HepG2 (cell line): Measurements from ENCODE around the gene GPT2. TPM values are rescaled to one million over a fixed set of nuclear protein-coding genes. Genes with fewer than 3 reads are reported as not detected.
A peak's percentile ranks its signal among the peaks of the same experiment; 100 is the strongest.

Source experiments
- BCLAF1 ChIP-seq: fragments of 450-650 bp; IDR thresholded peaks from 2 replicates; pipeline ENCODE4 v1.6.1; 2017; ENCODE audit warnings: mild to moderate bottlenecking
- CENPT ChIP-seq: sonication (generic); formaldehyde crosslinking; IDR thresholded peaks from 2 replicates; pipeline ENCODE4 v1.8.0; 2022; ENCODE audit warnings: low read depth, mild to moderate bottlenecking, moderate library complexity, missing genetic modification reagents
- DMAP1 ChIP-seq: IDR thresholded peaks from 2 replicates; pipeline ENCODE4 v1.6.1; 2016
- GTF2F1 ChIP-seq: fragments of 150-350 bp; IDR thresholded peaks from 2 replicates; pipeline ENCODE4 v1.6.1; 2014; ENCODE audit warnings: low read length
- HMGXB4 ChIP-seq, 2 experiments: sonication (generic) in 1 of 2; formaldehyde crosslinking in 1 of 2; IDR thresholded peaks; 2 replicates each; pipeline versions ENCODE4 v1.4.0 to v1.6.1; 2018 to 2020; ENCODE audit warnings: missing genetic modification reagents in 2 of 2, borderline replicate concordance in 1 of 2, low read depth in 1 of 2, mild to moderate bottlenecking in 1 of 2, missing biosample characterization in 1 of 2
- MIXL1 ChIP-seq: IDR thresholded peaks from 2 replicates; pipeline ENCODE4 v1.6.1; 2016
- PHF20 ChIP-seq: sonication (generic); formaldehyde crosslinking; IDR thresholded peaks from 2 replicates; pipeline ENCODE4 v1.5.0; 2020; ENCODE audit warnings: mild to moderate bottlenecking, missing genetic modification reagents
- RBM39 ChIP-seq: fragments of 200-400 bp; formaldehyde crosslinking; IDR thresholded peaks from one replicate; pipeline ENCODE4 v1.6.1; 2018; ENCODE audit warnings: antibody characterized with exemption, mild to moderate bottlenecking, low read depth, low read length; ENCODE audit not compliant: poor library complexity, severe bottlenecking
- SP4 ChIP-seq: sonication (generic); formaldehyde crosslinking; IDR thresholded peaks from 2 replicates; pipeline ENCODE4 v1.8.1; 2023; ENCODE audit warnings: mild to moderate bottlenecking, missing genetic modification reagents
- ZFP91 ChIP-seq: sonication (generic); formaldehyde crosslinking; IDR thresholded peaks from 2 replicates; pipeline ENCODE4 v1.9.0; 2022; ENCODE audit warnings: missing genetic modification reagents, mild to moderate bottlenecking, borderline replicate concordance
- ZNF101 ChIP-seq: sonication (generic); formaldehyde crosslinking; IDR thresholded peaks from 2 replicates; pipeline ENCODE4 v1.4.0; 2020; ENCODE audit warnings: mild to moderate bottlenecking, low read depth, missing genetic modification reagents, borderline replicate concordance
- ZNF138 ChIP-seq: sonication (generic); formaldehyde crosslinking; IDR thresholded peaks from 2 replicates; pipeline ENCODE4 v1.5.0; 2020; ENCODE audit warnings: mild to moderate bottlenecking, low read depth, missing genetic modification reagents
- ZNF792 ChIP-seq: IDR thresholded peaks from 2 replicates; pipeline ENCODE4 v1.6.1; 2016
- polyA plus RNA-seq, 8 experiments: library from polyadenylated mRNA; depleted of rRNA in 3 of 8; stranded (reverse) in 7 of 8; unstranded in 1 of 8; fragments of >200 nt; fragmentation: Illumina TruSeq in 4 of 8; extraction: Trizol in 4 of 8; gene quantifications; 2 replicates each; pipeline versions ENCODE4 v1.2.1 to v1.2.3, GENCODE V29; 2011 to 2016; ENCODE audit warnings: low read depth in 4 of 8, missing spikeins in 1 of 8, mixed read lengths in 1 of 8; ENCODE audit not compliant: insufficient read depth in 1 of 8
- total RNA-seq, 5 experiments: library from RNA; depleted of rRNA; stranded (reverse); fragments of >200 nt; fragmentation: Illumina TruSeq; extraction: Trizol; gene quantifications; 2 replicates each; pipeline ENCODE4 v1.2.3, GENCODE V29; 2016; ENCODE audit warnings: low read depth in 1 of 5
- TF ChIP-seq, protein P1 (sequence below): sonication (generic); formaldehyde crosslinking; IDR thresholded peaks from 2 replicates; pipeline ENCODE4 v1.4.0; 2020; ENCODE audit warnings: missing genetic modification reagents
- TF ChIP-seq, protein P2 (sequence below), 2 experiments: IDR thresholded peaks; 2 replicates each; pipeline ENCODE4 v1.6.1; 2011 to 2012; ENCODE audit warnings: low read length in 2 of 2, borderline replicate concordance in 1 of 2, low read depth in 1 of 2, mild to moderate bottlenecking in 1 of 2, moderate library complexity in 1 of 2

GPT2 gene
- total and polyA plus RNA-seq, 2 of the 13 experiments (the other 11 are each of a cell fraction or from before 2014, with no cell fraction given): 138 to 267 TPM

DNA sequence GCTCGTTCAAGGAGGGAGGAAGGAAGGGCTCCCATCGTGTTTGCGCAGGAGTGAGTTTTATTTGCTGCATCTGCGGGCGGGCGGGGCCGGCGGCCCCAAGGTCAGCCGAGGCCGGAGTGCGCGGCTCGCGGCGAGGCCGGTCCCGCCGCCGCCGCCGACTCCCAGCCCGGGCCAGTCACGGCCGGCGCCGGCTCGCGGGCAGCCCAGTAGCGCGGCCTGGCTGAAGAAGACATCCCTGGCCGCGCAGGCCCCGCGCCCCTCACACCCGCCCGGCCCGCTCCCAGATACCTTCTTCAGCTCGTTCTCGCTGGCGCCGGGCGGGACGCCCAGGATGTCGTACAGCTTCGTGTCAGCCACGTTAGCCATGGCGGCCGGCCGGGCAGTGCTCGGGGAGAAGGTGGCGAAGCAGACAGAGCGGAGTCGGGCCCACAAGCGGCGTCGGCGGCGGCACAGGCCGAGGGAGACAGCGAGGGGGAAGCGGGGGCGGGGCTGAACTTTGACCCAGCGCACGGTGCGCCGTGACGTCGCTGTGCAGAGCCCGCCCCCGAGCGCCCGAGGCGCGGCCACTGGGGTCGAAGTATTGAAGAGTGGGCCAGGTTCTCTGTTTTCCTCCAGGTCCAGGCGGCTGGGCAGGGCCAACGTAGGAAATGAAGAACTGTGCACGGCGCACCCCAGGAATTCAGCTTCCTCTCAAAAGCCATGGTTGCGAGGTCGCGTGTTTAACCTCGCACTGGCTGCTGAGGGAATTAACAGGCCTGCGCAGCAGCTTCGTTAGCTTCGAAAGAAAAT, 89.2 kb downstream of the GPT2 start, which contains the start of gene DNAJA2 (continued):
- TF ChIP-seq HMGXB4 (CRISPR knock-in tag; IDR thresholded peaks at IDR 0.05; ENCODE audit: borderline replicate concordance in 1 of 2, low read depth in 1 of 2) (peak; percentile 95 to 96), ZNF101 (CRISPR knock-in tag) (no peak), SP4 (CRISPR knock-in tag) (peak; percentile 98), PHF20 (peak; percentile 81), DMAP1 (CRISPR knock-in tag) (peak; percentile 66; the same call in 1 of the 2 replicates), BCLAF1 (no peak), ZNF792 (CRISPR knock-in tag) (peak; percentile 84; the same call in 1 of the 2 replicates), MIXL1 (CRISPR knock-in tag) (peak; percentile 63), ZNF138 (CRISPR knock-in tag) (peak; percentile 98), RBM39 (peak; percentile 76), ZFP91 (CRISPR knock-in tag) (peak; percentile 82), GTF2F1 (no peak; the same call in 1 of the 2 replicates), CENPT (CRISPR knock-in tag) (no peak)
- TF ChIP-seq, protein P1, sequence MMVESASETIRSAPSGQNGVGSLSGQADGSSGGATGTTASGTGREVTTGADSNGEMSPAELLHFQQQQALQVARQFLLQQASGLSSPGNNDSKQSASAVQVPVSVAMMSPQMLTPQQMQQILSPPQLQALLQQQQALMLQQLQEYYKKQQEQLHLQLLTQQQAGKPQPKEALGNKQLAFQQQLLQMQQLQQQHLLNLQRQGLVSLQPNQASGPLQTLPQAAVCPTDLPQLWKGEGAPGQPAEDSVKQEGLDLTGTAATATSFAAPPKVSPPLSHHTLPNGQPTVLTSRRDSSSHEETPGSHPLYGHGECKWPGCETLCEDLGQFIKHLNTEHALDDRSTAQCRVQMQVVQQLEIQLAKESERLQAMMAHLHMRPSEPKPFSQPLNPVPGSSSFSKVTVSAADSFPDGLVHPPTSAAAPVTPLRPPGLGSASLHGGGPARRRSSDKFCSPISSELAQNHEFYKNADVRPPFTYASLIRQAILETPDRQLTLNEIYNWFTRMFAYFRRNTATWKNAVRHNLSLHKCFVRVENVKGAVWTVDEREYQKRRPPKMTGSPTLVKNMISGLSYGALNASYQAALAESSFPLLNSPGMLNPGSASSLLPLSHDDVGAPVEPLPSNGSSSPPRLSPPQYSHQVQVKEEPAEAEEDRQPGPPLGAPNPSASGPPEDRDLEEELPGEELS (CRISPR knock-in tag): no peak; the same call in 1 of the 2 replicates
- TF ChIP-seq, protein P2, sequence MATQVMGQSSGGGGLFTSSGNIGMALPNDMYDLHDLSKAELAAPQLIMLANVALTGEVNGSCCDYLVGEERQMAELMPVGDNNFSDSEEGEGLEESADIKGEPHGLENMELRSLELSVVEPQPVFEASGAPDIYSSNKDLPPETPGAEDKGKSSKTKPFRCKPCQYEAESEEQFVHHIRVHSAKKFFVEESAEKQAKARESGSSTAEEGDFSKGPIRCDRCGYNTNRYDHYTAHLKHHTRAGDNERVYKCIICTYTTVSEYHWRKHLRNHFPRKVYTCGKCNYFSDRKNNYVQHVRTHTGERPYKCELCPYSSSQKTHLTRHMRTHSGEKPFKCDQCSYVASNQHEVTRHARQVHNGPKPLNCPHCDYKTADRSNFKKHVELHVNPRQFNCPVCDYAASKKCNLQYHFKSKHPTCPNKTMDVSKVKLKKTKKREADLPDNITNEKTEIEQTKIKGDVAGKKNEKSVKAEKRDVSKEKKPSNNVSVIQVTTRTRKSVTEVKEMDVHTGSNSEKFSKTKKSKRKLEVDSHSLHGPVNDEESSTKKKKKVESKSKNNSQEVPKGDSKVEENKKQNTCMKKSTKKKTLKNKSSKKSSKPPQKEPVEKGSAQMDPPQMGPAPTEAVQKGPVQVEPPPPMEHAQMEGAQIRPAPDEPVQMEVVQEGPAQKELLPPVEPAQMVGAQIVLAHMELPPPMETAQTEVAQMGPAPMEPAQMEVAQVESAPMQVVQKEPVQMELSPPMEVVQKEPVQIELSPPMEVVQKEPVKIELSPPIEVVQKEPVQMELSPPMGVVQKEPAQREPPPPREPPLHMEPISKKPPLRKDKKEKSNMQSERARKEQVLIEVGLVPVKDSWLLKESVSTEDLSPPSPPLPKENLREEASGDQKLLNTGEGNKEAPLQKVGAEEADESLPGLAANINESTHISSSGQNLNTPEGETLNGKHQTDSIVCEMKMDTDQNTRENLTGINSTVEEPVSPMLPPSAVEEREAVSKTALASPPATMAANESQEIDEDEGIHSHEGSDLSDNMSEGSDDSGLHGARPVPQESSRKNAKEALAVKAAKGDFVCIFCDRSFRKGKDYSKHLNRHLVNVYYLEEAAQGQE (IDR thresholded peaks at IDR 0.05; ENCODE audit: borderline replicate concordance in 1 of 2, low read depth in 1 of 2, low read length in 2 of 2): peak in 1 of 2 experiments; percentile 61; a peak in 2 of 4 replicates
